ENCODE data around the gene RWDD4. TPM values are rescaled to one million over a fixed set of nuclear protein-coding genes. Genes with fewer than 3 reads are reported as not detected.

RWDD4 gene
- polyA plus RNA-seq, 1 donor (not counting 4 experiments of a cell fraction or from before 2014, with no cell fraction given): 25.5 TPM

- H4K20me1 ChIP-seq (ENCODE audit: control insufficient read depth, extremely low read depth, insufficient read depth, low read length): no peaks in the 10 kb centered on the region
- H3K9me3 ChIP-seq (ENCODE audit: control insufficient read depth, low read depth, low read length): no peaks in the 10 kb centered on the region
- H3K27me3 ChIP-seq (ENCODE audit: control insufficient read depth, extremely low read depth, insufficient read depth, low read length): no peaks in the 10 kb centered on the region
- H3K9ac ChIP-seq (ENCODE audit: control insufficient read depth, extremely low read depth, insufficient read depth, low read length): no peak overlapping the region
- peaks cover 14% of the 10 kb centered on the region for H3K4me1 ChIP-seq (ENCODE audit: control insufficient read depth, extremely low read depth, insufficient read depth, low read length)
- dilution Hi-C loops (cut with MboI; ENCODE audit: extremely low pct_ligation_motif_present, low sequenced_read_pairs): no loop called here
- peaks cover 0 to 2% of the 10 kb centered on the region in 2 experiments for H3K36me3 ChIP-seq (ENCODE audit: control insufficient read depth in 2 of 2, extremely low read depth in 1 of 2, insufficient read depth in 2 of 2, low read length in 2 of 2)
- TF ChIP-seq CTCF (optimal IDR thresholded peaks at IDR 0.05 in 1 of 3, IDR thresholded peaks at IDR 0.05 in 1 of 3, conservative IDR thresholded peaks at IDR 0.05 in 1 of 3; ENCODE audit: extremely low read depth in 1 of 3, insufficient read depth in 2 of 3, low read length in 3 of 3) (no peak), EZH2 (IDR thresholded peaks at IDR 0.05; ENCODE audit: low read length) (no peak)
- H3K4me3 ChIP-seq (ENCODE audit: control insufficient read depth in 2 of 3, extremely low read depth in 1 of 3, insufficient read depth in 2 of 3, low read depth in 1 of 3, low read length in 3 of 3): no peak overlapping the region
- DNase-seq (ENCODE audit: low read depth, low spot score) (peak; percentile 25), FAIRE-seq (no peak)
- peak overlapping the region; percentile 64 for H3K27ac ChIP-seq (ENCODE audit: control insufficient read depth, insufficient read depth, low read length)
- peak overlapping the region; percentile 46 for H3K4me2 ChIP-seq (ENCODE audit: control insufficient read depth, extremely low read depth, insufficient read depth, low read depth, low read length)
- no peaks in the 10 kb centered on the region for H3K9me1 ChIP-seq (ENCODE audit: control insufficient read depth, extremely low read depth, insufficient read depth, low read length)
- no peak overlapping the region for H2AFZ ChIP-seq (ENCODE audit: control insufficient read depth, low read length)
- no peaks in the 10 kb centered on the region for H3K79me2 ChIP-seq (ENCODE audit: control insufficient read depth, insufficient read depth, low read length)
Observed at GRCh38 chr4:183637461-183637860, 21.5 kb downstream of the RWDD4 start.

GRCh38 chr4:183636923-183637322, 22.1 kb downstream of the RWDD4 start:
- dilution Hi-C loops (cut with MboI; ENCODE audit: extremely low pct_ligation_motif_present, low sequenced_read_pairs): no loop called here
- H4K20me1 ChIP-seq (ENCODE audit: control insufficient read depth, extremely low read depth, insufficient read depth, low read length): no peaks in the 10 kb centered on the region

GRCh38 chr4:183636503-183636902, 22.5 kb downstream of the RWDD4 start:
- Histone ChIP-seq H3K9ac (ENCODE audit: control insufficient read depth, extremely low read depth, insufficient read depth, low read length) (no peak overlapping the region), H3K36me3 (ENCODE audit: control insufficient read depth in 2 of 2, extremely low read depth in 1 of 2, insufficient read depth in 2 of 2, low read length in 2 of 2) (peaks cover 0 to 2% of the 10 kb centered on the region in 2 experiments), H3K9me3 (ENCODE audit: control insufficient read depth, low read depth, low read length) (no peaks in the 10 kb centered on the region), H4K20me1 (ENCODE audit: control insufficient read depth, extremely low read depth, insufficient read depth, low read length) (no peaks in the 10 kb centered on the region), H3K79me2 (ENCODE audit: control insufficient read depth, insufficient read depth, low read length) (no peaks in the 10 kb centered on the region), H3K4me3 (ENCODE audit: control insufficient read depth in 2 of 3, extremely low read depth in 1 of 3, insufficient read depth in 2 of 3, low read depth in 1 of 3, low read length in 3 of 3) (peak overlapping the region in 1 of 3 experiments; percentile 32), H3K4me2 (ENCODE audit: control insufficient read depth, extremely low read depth, insufficient read depth, low read depth, low read length) (peak overlapping the region; percentile 46), H3K27me3 (ENCODE audit: control insufficient read depth, extremely low read depth, insufficient read depth, low read length) (no peaks in the 10 kb centered on the region), H3K27ac (ENCODE audit: control insufficient read depth, insufficient read depth, low read length) (no peak overlapping the region), H3K4me1 (ENCODE audit: control insufficient read depth, extremely low read depth, insufficient read depth, low read length) (peaks cover 14% of the 10 kb centered on the region), H2AFZ (ENCODE audit: control insufficient read depth, low read length) (peak overlapping the region; percentile 30), H3K9me1 (ENCODE audit: control insufficient read depth, extremely low read depth, insufficient read depth, low read length) (no peaks in the 10 kb centered on the region)
- dilution Hi-C loops (cut with MboI; ENCODE audit: extremely low pct_ligation_motif_present, low sequenced_read_pairs): no loop called here
- peak; percentile 9 for FAIRE-seq
- DNase-seq (ENCODE audit: low read depth, low spot score): no peak
- no peak for TF ChIP-seq CTCF (optimal IDR thresholded peaks at IDR 0.05 in 1 of 3, IDR thresholded peaks at IDR 0.05 in 1 of 3, conservative IDR thresholded peaks at IDR 0.05 in 1 of 3; ENCODE audit: extremely low read depth in 1 of 3, insufficient read depth in 2 of 3, low read length in 3 of 3)
- TF ChIP-seq EZH2 (IDR thresholded peaks at IDR 0.05; ENCODE audit: low read length): no peak

More at GRCh38 chr4:183636923-183637322, 22.1 kb downstream of the RWDD4 start:
- DNase-seq (ENCODE audit: low read depth, low spot score) (no peak), FAIRE-seq (no peak)
- Histone ChIP-seq H3K9ac (ENCODE audit: control insufficient read depth, extremely low read depth, insufficient read depth, low read length) (peak overlapping the region; percentile 33), H3K79me2 (ENCODE audit: control insufficient read depth, insufficient read depth, low read length) (no peaks in the 10 kb centered on the region), H3K27ac (ENCODE audit: control insufficient read depth, insufficient read depth, low read length) (peak overlapping the region; percentile 64), H3K4me3 (ENCODE audit: control insufficient read depth in 2 of 3, extremely low read depth in 1 of 3, insufficient read depth in 2 of 3, low read depth in 1 of 3, low read length in 3 of 3) (peak overlapping the region in 1 of 3 experiments; percentile 32), H3K4me2 (ENCODE audit: control insufficient read depth, extremely low read depth, insufficient read depth, low read depth, low read length) (peak overlapping the region; percentile 46), H2AFZ (ENCODE audit: control insufficient read depth, low read length) (peak overlapping the region; percentile 30), H3K27me3 (ENCODE audit: control insufficient read depth, extremely low read depth, insufficient read depth, low read length) (no peaks in the 10 kb centered on the region), H3K9me3 (ENCODE audit: control insufficient read depth, low read depth, low read length) (no peaks in the 10 kb centered on the region), H3K9me1 (ENCODE audit: control insufficient read depth, extremely low read depth, insufficient read depth, low read length) (no peaks in the 10 kb centered on the region), H3K36me3 (ENCODE audit: control insufficient read depth in 2 of 2, extremely low read depth in 1 of 2, insufficient read depth in 2 of 2, low read length in 2 of 2) (peaks cover 0 to 2% of the 10 kb centered on the region in 2 experiments), H3K4me1 (ENCODE audit: control insufficient read depth, extremely low read depth, insufficient read depth, low read length) (peaks cover 14% of the 10 kb centered on the region)
- no peak for TF ChIP-seq EZH2 (IDR thresholded peaks at IDR 0.05; ENCODE audit: low read length)

Measured in keratinocyte (primary cell).